IMR-90 (cell line): Measurements from ENCODE around the gene GP9. TPM values are rescaled to one million over a fixed set of nuclear protein-coding genes. Genes with fewer than 3 reads are reported as not detected.

Experiments
- ATAC-seq: fragments of 200-7000 bp; cut with Tn5 transposase; 2 replicates; pipeline ENCODE4 v1.9.1; 2020; ENCODE audit warnings: low read depth, mild to moderate bottlenecking, moderate library complexity
- BruUV-seq: library from RNA; stranded (reverse); fragments of 400-500 nt; replicated peaks from 2 replicates; lab custom pipeline; 2021; lab: Mats Ljungman, UMichigan
- CTCF ChIA-PET: fragments of 300-600 bp; formaldehyde crosslinking; extraction: SDS; loops from one replicate; lab custom pipeline; 2021; ENCODE audit warnings: antibody characterized with exemption; lab: Yijun Ruan, JAX
- POLR2A ChIA-PET: fragments of 300-600 bp; sonication (Branson Sonifier 250); formaldehyde crosslinking; loops from one replicate; lab custom pipeline; 2022; ENCODE audit warnings: antibody characterized with exemption; ENCODE audit not compliant: unreplicated experiment; lab: Charles Lee
- DNase-seq: peaks from one replicate; pipeline ENCODE4 v3.0.0; 2013
- H2AFZ ChIP-seq: replicated peaks from 2 replicates; pipeline ENCODE3; 2013; ENCODE audit warnings: low read length, mild to moderate bottlenecking; ENCODE audit not compliant: poor library complexity
- H2AK5ac ChIP-seq: 2 replicates; pipeline ENCODE4 v1.6.1; 2013; ENCODE audit warnings: low read depth, low read length, inconsistent platforms
- H2AK9ac ChIP-seq: replicated peaks from 2 replicates; pipeline ENCODE3; 2013; ENCODE audit warnings: mild to moderate bottlenecking, low read depth, low read length, moderate library complexity; ENCODE audit not compliant: poor library complexity
- H2BK120ac ChIP-seq: 2 replicates; pipeline ENCODE4 v1.6.1; 2013; ENCODE audit warnings: low read depth, low read length, inconsistent platforms
- H2BK15ac ChIP-seq: 3 replicates; pipeline ENCODE4 v1.6.1; 2013; ENCODE audit warnings: low read depth, low read length, inconsistent platforms
- H2BK20ac ChIP-seq: 2 replicates; pipeline ENCODE4 v1.6.1; 2013; ENCODE audit warnings: low read depth, mild to moderate bottlenecking, inconsistent platforms, low read length, moderate library complexity
- H2BK5ac ChIP-seq: 2 replicates; pipeline ENCODE4 v1.6.1; 2013; ENCODE audit warnings: mild to moderate bottlenecking, low read depth, low read length, inconsistent platforms; ENCODE audit not compliant: poor library complexity, severe bottlenecking
- H3K14ac ChIP-seq: replicated peaks from 2 replicates; pipeline ENCODE4 v1.6.1; 2013; ENCODE audit warnings: low read depth, low read length, inconsistent platforms
- H3K18ac ChIP-seq: 2 replicates; pipeline ENCODE4 v1.6.1; 2013; ENCODE audit warnings: low read depth, low read length, control low read depth
- H3K23ac ChIP-seq: 2 replicates; pipeline ENCODE4 v1.6.1; 2013; ENCODE audit warnings: low read depth, low read length, inconsistent platforms
- H3K27ac ChIP-seq: 2 replicates; pipeline ENCODE4 v1.5.1; 2013; ENCODE audit warnings: mild to moderate bottlenecking, control low read depth, low read length; ENCODE audit not compliant: insufficient read depth
- H3K27me3 ChIP-seq: 2 replicates; pipeline ENCODE4 v1.6.1; 2013; ENCODE audit warnings: low read length; ENCODE audit not compliant: control insufficient read depth, insufficient read depth
- H3K36me3 ChIP-seq: 2 replicates; pipeline ENCODE4 v1.6.1; 2013; ENCODE audit warnings: low read length, mixed read lengths; ENCODE audit not compliant: control insufficient read depth, insufficient read depth
- H3K4ac ChIP-seq: 2 replicates; pipeline ENCODE4 v1.6.1; 2013; ENCODE audit warnings: low read depth, low read length, inconsistent platforms
- H3K4me1 ChIP-seq: 2 replicates; pipeline ENCODE4 v1.6.1; 2013; ENCODE audit warnings: low read length, mixed read lengths; ENCODE audit not compliant: control insufficient read depth, insufficient read depth
- H3K4me2 ChIP-seq: 2 replicates; pipeline ENCODE4 v1.6.1; 2013; ENCODE audit warnings: low read depth, mild to moderate bottlenecking, control low read depth, low read length, moderate library complexity
- H3K4me3 ChIP-seq: 2 replicates; pipeline ENCODE4 v1.5.1; 2013; ENCODE audit warnings: low read depth, mild to moderate bottlenecking, control low read depth, low read length, moderate library complexity; ENCODE audit not compliant: insufficient read depth
- H3K56ac ChIP-seq: 2 replicates; pipeline ENCODE4 v1.6.1; 2013; ENCODE audit warnings: low read length, inconsistent platforms; ENCODE audit not compliant: insufficient read depth; ENCODE audit errors: extremely low read depth
- H3K79me1 ChIP-seq, 2 experiments: 2 replicates each; pipeline ENCODE4 v1.6.1; 2013; ENCODE audit warnings: low read length in 2 of 2, inconsistent platforms in 1 of 2, low read depth in 1 of 2
- H3K9ac ChIP-seq: 2 replicates; pipeline ENCODE4 v1.6.1; 2013; ENCODE audit warnings: low read depth, low read length, control low read depth
- H3K9me1 ChIP-seq: 2 replicates; pipeline ENCODE4 v1.6.1; 2013; ENCODE audit warnings: low read length, inconsistent platforms; ENCODE audit not compliant: insufficient read depth
- H3K9me3 ChIP-seq: 2 replicates; pipeline ENCODE4 v1.6.1; 2013; ENCODE audit warnings: low read length; ENCODE audit not compliant: control insufficient read depth, insufficient read depth
- H4K20me1 ChIP-seq: 2 replicates; pipeline ENCODE4 v1.6.1; 2013; ENCODE audit warnings: low read length, inconsistent platforms; ENCODE audit not compliant: insufficient read depth
- H4K5ac ChIP-seq: 2 replicates; pipeline ENCODE4 v1.6.1; 2013; ENCODE audit warnings: mild to moderate bottlenecking, low read depth, low read length, control low read depth
- H4K8ac ChIP-seq, 2 experiments: 2 replicates each; pipeline ENCODE4 v1.6.1; 2013; ENCODE audit warnings: low read depth in 2 of 2, low read length in 2 of 2, control low read depth in 1 of 2, inconsistent platforms in 1 of 2
- H4K91ac ChIP-seq: 2 replicates; pipeline ENCODE4 v1.6.1; 2013; ENCODE audit warnings: low read depth, low read length, inconsistent platforms; ENCODE audit not compliant: insufficient read depth
- BHLHE40 ChIP-seq: fragments of 150-350 bp; IDR thresholded peaks from 2 replicates; pipeline ENCODE4 v1.6.1; 2016; ENCODE audit warnings: mild to moderate bottlenecking, low read depth, low read length
- CEBPB ChIP-seq: IDR thresholded peaks from 2 replicates; pipeline ENCODE4 v1.6.1; 2012; ENCODE audit warnings: low read depth, low read length, improper control_type of control experiment
- CHD1 ChIP-seq: IDR thresholded peaks from 2 replicates; pipeline ENCODE4 v1.6.1; 2012; ENCODE audit warnings: low read depth, low read length, improper control_type of control experiment
- CTCF ChIP-seq: conservative IDR thresholded peaks from 2 replicates; pipeline ENCODE4 v1.5.1; 2012; ENCODE audit warnings: mild to moderate bottlenecking, low read depth, low read length, improper control_type of control experiment
- ELK1 ChIP-seq: fragments of 150-350 bp; IDR thresholded peaks from 2 replicates; pipeline ENCODE4 v1.6.1; 2016; ENCODE audit warnings: low read depth, mild to moderate bottlenecking, low read length, moderate library complexity, borderline replicate concordance
- FOS ChIP-seq: fragments of 150-350 bp; IDR thresholded peaks from 2 replicates; pipeline ENCODE4 v1.6.1; 2016; ENCODE audit warnings: low read depth, low read length
- MAFK ChIP-seq: IDR thresholded peaks from 2 replicates; pipeline ENCODE4 v1.6.1; 2012; ENCODE audit warnings: low read depth, low read length, improper control_type of control experiment
- MAZ ChIP-seq: IDR thresholded peaks from 2 replicates; pipeline ENCODE4 v1.6.1; 2012; ENCODE audit warnings: low read depth, mild to moderate bottlenecking, low read length, improper control_type of control experiment, moderate library complexity, borderline replicate concordance
- MXI1 ChIP-seq: IDR thresholded peaks from 2 replicates; pipeline ENCODE4 v1.6.1; 2012; ENCODE audit warnings: low read depth, mild to moderate bottlenecking, low read length, moderate library complexity, borderline replicate concordance
- NFE2L2 ChIP-seq: fragments of 150-350 bp; IDR thresholded peaks from 2 replicates; pipeline ENCODE4 v1.6.1; 2016; ENCODE audit warnings: low read depth, mild to moderate bottlenecking, low read length
- RAD21 ChIP-seq: IDR thresholded peaks from 2 replicates; pipeline ENCODE4 v1.6.1; 2012; ENCODE audit warnings: low read length, improper control_type of control experiment
- RCOR1 ChIP-seq: IDR thresholded peaks from 2 replicates; pipeline ENCODE4 v1.6.1; 2012; ENCODE audit warnings: mild to moderate bottlenecking, low read length, improper control_type of control experiment; ENCODE audit not compliant: insufficient replicate concordance
- RFX5 ChIP-seq: IDR thresholded peaks from 2 replicates; pipeline ENCODE4 v1.8.0; 2012; ENCODE audit warnings: low read depth, mild to moderate bottlenecking, low read length, moderate library complexity
- SMC3 ChIP-seq: fragments of 150-350 bp; IDR thresholded peaks from 2 replicates; pipeline ENCODE4 v1.6.1; 2016; ENCODE audit warnings: low read depth, mild to moderate bottlenecking, antibody characterized with exemption, low read length, moderate library complexity
- USF2 ChIP-seq: fragments of 150-350 bp; IDR thresholded peaks from 2 replicates; pipeline ENCODE4 v1.6.1; 2017; ENCODE audit warnings: mild to moderate bottlenecking, antibody characterized with exemption, low read length, low read depth
- WGBS, 2 experiments: methylation state at CpG; one replicate each; pipeline versions ENCODE4 v1.1.5 to v1.1.7; 2013; ENCODE audit warnings: missing lambda C conversion rate in 2 of 2; ENCODE audit not compliant: insufficient read length in 1 of 2; ENCODE audit errors: extremely low coverage in 2 of 2; 5-methylcytosine and 5-hydroxymethylcytosine counted together
- dilution Hi-C: fragments of 300-500 bp; cut with HindIII; formaldehyde crosslinking; loops from one replicate; pipeline ENCODE4 v1.14.3; 2018; ENCODE audit warnings: low sequenced_read_pairs; ENCODE audit not compliant: unreplicated experiment
- in situ Hi-C: fragments of 300-500 bp; cut with MboI; formaldehyde crosslinking; loops from 3 replicates; pipeline ENCODE4 v1.14.3; 2019; ENCODE audit warnings: low sequenced_read_pairs, inconsistent platforms, mixed read lengths
- intact Hi-C: fragments of 100-400 bp; cut with micrococcal nuclease; formaldehyde crosslinking; loops from 2 replicates; pipeline ENCODE4 v1.10.0; 2022
- polyA plus RNA-seq, 3 experiments: library from polyadenylated mRNA; depleted of rRNA; stranded (reverse); fragments of >200 nt; gene quantifications; 2 replicates each; pipeline ENCODE4 v1.2.3, GENCODE V29; 2012; ENCODE audit warnings: low replicate concordance in 1 of 3
- total RNA-seq: library from RNA; depleted of rRNA; stranded (reverse); fragments of >200 nt; gene quantifications from 2 replicates; pipeline ENCODE4 v1.2.3, GENCODE V29; 2012

Gene GP9
- total and polyA plus RNA-seq, 2 of the 4 experiments (the other 2 are of a cell fraction) = not detected

- H3K79me1 ChIP-seq = no peaks in the 10 kb centered on the region
- H3K27me3 ChIP-seq = peaks cover 29% of the 10 kb centered on the region
- no peak overlapping the region for H3K4ac ChIP-seq
- no peak overlapping the region for H3K23ac ChIP-seq
- DNase-seq (no peak), ATAC-seq (no peak)
- no TSS peak for BruUV-seq
- intact Hi-C loops (no loop called here), in situ Hi-C loops (no loop called here), dilution Hi-C loops (no loop called here)
- no peaks in the 10 kb centered on the region for H3K4me1 ChIP-seq
- H2BK20ac ChIP-seq = no peak overlapping the region
- no peak overlapping the region for H4K5ac ChIP-seq
- H3K9ac ChIP-seq = no peak overlapping the region
- H3K18ac ChIP-seq = no peak overlapping the region
- H2BK15ac ChIP-seq = no peak overlapping the region
- H3K4me3 ChIP-seq = no peak overlapping the region
- H3K36me3 ChIP-seq = no peaks in the 10 kb centered on the region
- H4K91ac ChIP-seq = no peak overlapping the region
- H3K27ac ChIP-seq = no peak overlapping the region
- peaks cover 20% of the 10 kb centered on the region for H3K9me3 ChIP-seq
- POLR2A ChIA-PET = no interaction called here
- no peaks in the 10 kb centered on the region for H4K20me1 ChIP-seq
- H2BK5ac ChIP-seq = no peak overlapping the region
- no peak overlapping the region for H3K56ac ChIP-seq
- CTCF ChIA-PET = interaction anchor here (0.9 kb wide), 1 partner anchor 19 kb away, joined by 3 read pairs; no protein-coding TSS in a partner anchor
- H2AK9ac ChIP-seq = no peak overlapping the region
- H2BK120ac ChIP-seq = no peak overlapping the region
- no peaks in the 10 kb centered on the region for H3K9me1 ChIP-seq
- H4K8ac ChIP-seq = no peak overlapping the region
- 85% methylated on average over 20 of the region's 46 CpGs; no CpG with 5 or more reads in 1 of the 2 experiments for WGBS, 2 experiments
- no peak overlapping the region for H2AK5ac ChIP-seq
- H3K14ac ChIP-seq = no peak overlapping the region
- H2AFZ ChIP-seq = peak overlapping the region; percentile 32
- no peak overlapping the region for H3K4me2 ChIP-seq
- TF ChIP-seq CTCF = no peak
- TF ChIP-seq MAFK = no peak
- TF ChIP-seq BHLHE40 = no peak
- TF ChIP-seq RAD21 = no peak
- TF ChIP-seq ELK1 = no peak
- no peak for TF ChIP-seq CHD1
- no peak for TF ChIP-seq NFE2L2
- TF ChIP-seq FOS = no peak
- TF ChIP-seq USF2 = no peak
- no peak for TF ChIP-seq SMC3
- no peak for TF ChIP-seq RFX5
- no peak for TF ChIP-seq CEBPB
- no peak for TF ChIP-seq MXI1
- no peak for TF ChIP-seq RCOR1
- TF ChIP-seq MAZ = no peak
Measured at GRCh38 chr3:129046732-129047552, 13.6 kb upstream of the GP9 start.
